Bronchial epithelial cell (primary cell): Measurements from ENCODE around the gene TMEM234. TPM values are rescaled to one million over a fixed set of nuclear protein-coding genes. Genes with fewer than 3 reads are reported as not detected.
A peak's percentile ranks its signal among the peaks of the same experiment; 100 is the strongest.

ENCODE experiments used
- DNase-seq: peaks from one replicate; pipeline ENCODE4 v3.0.0-alpha.2; 2010; ENCODE audit warnings: low read depth
- FAIRE-seq: peaks from 2 replicates; lab custom pipeline; 2011; peaks lifted over from hg19 to GRCh38; lab: Jason Lieb, UNC
- H3K27me3 ChIP-seq: 2 replicates; pipeline ENCODE4 v1.5.1; 2011; ENCODE audit warnings: low read length; ENCODE audit not compliant: control insufficient read depth, insufficient read depth
- H3K36me3 ChIP-seq: 2 replicates; pipeline ENCODE4 v1.5.1; 2011; ENCODE audit warnings: low read length; ENCODE audit not compliant: control insufficient read depth, insufficient read depth
- H3K4me3 ChIP-seq: 2 replicates; pipeline ENCODE4 v1.5.1; 2011; ENCODE audit warnings: mild to moderate bottlenecking, low read depth, low read length, control low read depth
- total RNA-seq: library from RNA; depleted of rRNA; stranded (reverse); fragments of >200 nt; gene quantifications from 2 replicates; pipeline ENCODE4 v1.2.1, GENCODE V29; 2014
- TF ChIP-seq, protein P1 (sequence below): IDR thresholded peaks from 2 replicates; pipeline ENCODE4 v1.5.1; 2011; ENCODE audit warnings: mild to moderate bottlenecking, moderate library complexity, low read length, control low read depth, inconsistent platforms; ENCODE audit not compliant: insufficient read depth, severe bottlenecking

The TMEM234 gene
- total RNA-seq, 1 donor from 2014 or later: 9.0 TPM

DNA sequence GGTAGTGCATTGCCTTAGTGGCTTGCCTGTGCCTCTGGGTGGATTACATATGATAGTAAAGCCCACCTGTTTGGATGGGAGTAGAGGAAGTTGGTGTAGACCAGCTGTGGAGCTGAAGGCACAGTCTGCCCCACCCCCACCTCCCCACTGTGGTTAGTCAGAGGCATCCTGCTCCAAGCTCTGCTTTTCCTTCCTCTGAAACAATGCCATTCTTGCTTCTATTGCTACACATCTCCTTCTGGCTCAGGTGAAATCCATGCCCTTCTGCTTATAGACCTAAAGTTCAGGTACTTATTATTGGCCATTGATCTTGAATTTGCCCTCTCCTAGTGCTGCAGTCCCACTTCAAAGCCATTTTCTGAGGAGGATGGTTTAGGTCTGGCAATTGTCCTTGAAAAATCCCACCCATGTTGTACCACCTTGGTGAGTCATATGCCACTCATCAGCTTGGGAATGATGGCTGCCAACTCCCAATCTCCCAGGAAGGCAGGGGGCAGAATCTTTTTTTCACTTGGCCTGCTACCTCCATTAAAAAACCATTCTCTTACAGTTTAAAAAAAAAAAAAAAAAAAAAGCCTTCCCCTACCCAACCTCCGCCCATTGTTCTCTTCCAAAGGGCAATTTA, 49.4 kb downstream of the TMEM234 start:
- FAIRE-seq (no peak), DNase-seq (peak; percentile 72)
- peaks cover 29% of the 10 kb centered on the region for H3K36me3 ChIP-seq
- H3K4me3 ChIP-seq: no peak overlapping the region
- no peaks in the 10 kb centered on the region for H3K27me3 ChIP-seq
- TF ChIP-seq, protein P1, sequence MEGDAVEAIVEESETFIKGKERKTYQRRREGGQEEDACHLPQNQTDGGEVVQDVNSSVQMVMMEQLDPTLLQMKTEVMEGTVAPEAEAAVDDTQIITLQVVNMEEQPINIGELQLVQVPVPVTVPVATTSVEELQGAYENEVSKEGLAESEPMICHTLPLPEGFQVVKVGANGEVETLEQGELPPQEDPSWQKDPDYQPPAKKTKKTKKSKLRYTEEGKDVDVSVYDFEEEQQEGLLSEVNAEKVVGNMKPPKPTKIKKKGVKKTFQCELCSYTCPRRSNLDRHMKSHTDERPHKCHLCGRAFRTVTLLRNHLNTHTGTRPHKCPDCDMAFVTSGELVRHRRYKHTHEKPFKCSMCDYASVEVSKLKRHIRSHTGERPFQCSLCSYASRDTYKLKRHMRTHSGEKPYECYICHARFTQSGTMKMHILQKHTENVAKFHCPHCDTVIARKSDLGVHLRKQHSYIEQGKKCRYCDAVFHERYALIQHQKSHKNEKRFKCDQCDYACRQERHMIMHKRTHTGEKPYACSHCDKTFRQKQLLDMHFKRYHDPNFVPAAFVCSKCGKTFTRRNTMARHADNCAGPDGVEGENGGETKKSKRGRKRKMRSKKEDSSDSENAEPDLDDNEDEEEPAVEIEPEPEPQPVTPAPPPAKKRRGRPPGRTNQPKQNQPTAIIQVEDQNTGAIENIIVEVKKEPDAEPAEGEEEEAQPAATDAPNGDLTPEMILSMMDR: no peak

DNA sequence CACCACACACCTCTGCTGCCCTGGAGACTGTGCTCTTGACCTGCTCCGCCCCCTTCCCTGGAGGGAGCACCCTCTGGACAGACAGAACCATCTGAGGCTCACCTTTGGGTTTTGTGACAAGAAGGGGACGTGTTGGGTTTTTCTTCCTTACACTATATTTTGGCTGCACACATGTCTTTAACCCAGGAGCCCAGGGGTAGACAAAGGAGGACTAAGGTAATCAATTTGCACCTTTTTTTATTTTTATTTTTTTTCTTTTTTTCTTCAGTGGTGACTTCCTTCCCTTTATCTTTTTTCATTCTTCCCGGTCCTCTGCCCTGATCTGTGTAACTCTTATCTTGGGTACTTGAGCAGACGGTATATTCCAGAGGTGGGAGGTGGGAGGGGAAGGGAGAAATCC, 51.2 kb downstream of the TMEM234 start:
- FAIRE-seq (no peak), DNase-seq (no peak)
- Histone ChIP-seq H3K27me3 (no peaks in the 10 kb centered on the region), H3K36me3 (peaks cover 33% of the 10 kb centered on the region), H3K4me3 (no peak overlapping the region)
- TF ChIP-seq, protein P1: no peak

Other genes starting within 250 kb of the TMEM234 start
- gene KHDRBS1, start 208.5 kb downstream of the TMEM234 start, total RNA-seq: 36.6 and 39.8 TPM in 2 replicates
- gene TMEM39B, start 149.4 kb downstream of the TMEM234 start, total RNA-seq: 2.2 and 2.9 TPM in 2 replicates
- gene KPNA6, start 114.3 kb downstream of the TMEM234 start, total RNA-seq: 24.2 and 31.1 TPM in 2 replicates
- gene TXLNA, start 42.7 kb downstream of the TMEM234 start, total RNA-seq: 54.0 and 62.7 TPM in 2 replicates
- gene CCDC28B, start 21.8 kb downstream of the TMEM234 start, total RNA-seq: 1.2 and 2.9 TPM in 2 replicates
- 2.6 and 3.6 TPM in 2 replicates for gene IQCC, start 16.7 kb downstream of the TMEM234 start, total RNA-seq
- not detected in 2 replicates for gene DCDC2B, start 13.3 kb downstream of the TMEM234 start, total RNA-seq
- gene EIF3I, start 54 bp upstream of the TMEM234 start, total RNA-seq: 455 and 626 TPM in 2 replicates
- gene FAM167B, start 24.9 kb upstream of the TMEM234 start, total RNA-seq: 0.13 and 0.26 TPM in 2 replicates
- gene LCK, start 28.9 kb upstream of the TMEM234 start, total RNA-seq: 0.26 TPM in 1 of 2 replicates, not detected in the other
- gene HDAC1, start 69.7 kb upstream of the TMEM234 start, total RNA-seq: 83.7 and 95.8 TPM in 2 replicates
- gene MARCKSL1, start 113.9 kb upstream of the TMEM234 start, total RNA-seq: 3.2 and 4.2 TPM in 2 replicates
- gene FAM229A, start 140.1 kb upstream of the TMEM234 start, total RNA-seq: 0.26 and 0.64 TPM in 2 replicates
- 0.26 and 0.64 TPM in 2 replicates for gene TSSK3, start 140.2 kb upstream of the TMEM234 start, total RNA-seq
- 35.5 and 45.6 TPM in 2 replicates for gene BSDC1, start 172.1 kb upstream of the TMEM234 start, total RNA-seq
- not detected in 2 replicates for gene ZBTB8B, start 242.7 kb upstream of the TMEM234 start, total RNA-seq